Measurements from ENCODE around the gene FAM90A1. TPM values are rescaled to one million over a fixed set of nuclear protein-coding genes. Genes with fewer than 3 reads are reported as not detected.
A peak's percentile ranks its signal among the peaks of the same experiment; 100 is the strongest.
"Not testable (repeated sequence)": the region's sequence is repeated elsewhere in the genome, so short reads cannot be mapped to it uniquely, and the experiment has no call there.

FAM90A1 gene
- polyA plus RNA-seq, 10 donors, result 0.29 to 1.4 (median 0.75) TPM

DNA sequence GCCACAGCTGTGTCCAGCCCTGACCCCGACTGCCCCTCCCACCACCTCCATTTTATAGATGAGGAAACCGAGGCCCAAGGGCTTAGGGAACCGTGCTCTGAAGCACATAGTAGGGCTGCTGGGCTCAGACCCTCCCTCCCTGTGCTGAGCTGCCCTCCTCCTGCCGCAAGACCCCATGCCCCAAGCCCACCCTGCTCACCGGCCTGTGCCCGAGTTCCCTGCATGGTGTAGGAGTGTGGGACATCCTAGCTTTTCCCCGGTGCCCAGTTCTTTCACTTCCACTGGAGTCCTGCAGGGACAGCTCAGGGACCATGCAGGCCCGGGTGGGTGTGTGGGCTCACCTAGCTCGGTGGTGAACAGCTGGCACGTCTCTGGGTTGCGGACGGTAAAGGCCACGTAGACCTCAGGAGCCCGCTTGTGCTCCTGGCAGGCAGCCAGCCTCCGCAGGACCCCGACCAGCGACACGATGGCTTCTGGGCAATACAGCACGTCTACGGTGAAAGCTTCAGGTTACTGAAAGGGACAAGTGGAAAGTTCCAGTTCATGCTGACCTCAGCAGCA lies 6.6 kb upstream of the FAM90A1 start:
- DNase-seq, result not testable (repeated sequence)

DNA sequence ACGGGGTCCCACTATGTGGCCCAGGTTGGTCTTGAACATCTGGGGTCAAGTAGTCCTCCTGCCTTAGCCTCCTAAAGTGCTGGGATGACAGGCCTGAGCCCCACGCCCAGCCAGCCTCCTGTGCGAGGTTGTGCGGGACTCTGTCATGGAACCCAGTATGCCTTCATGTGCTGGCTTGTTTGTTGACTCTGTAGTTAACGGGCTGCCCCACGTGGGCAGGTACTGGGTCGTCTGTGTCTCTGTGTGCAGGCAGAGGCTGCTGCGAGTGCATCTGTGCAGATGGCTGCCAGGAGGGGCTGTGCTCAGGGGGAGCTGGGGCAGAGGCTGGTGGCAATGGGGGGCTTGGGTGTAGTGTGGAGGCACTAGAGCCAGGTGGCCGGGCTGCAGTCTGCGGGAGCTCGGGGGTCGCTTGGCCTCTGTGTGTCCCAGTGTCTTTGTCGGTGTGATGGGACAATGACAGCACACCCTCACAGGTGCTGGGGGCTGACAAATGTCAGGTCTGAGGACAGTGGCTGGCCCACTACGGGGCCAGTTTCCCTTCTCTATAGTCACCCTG lies 6.0 kb upstream of the FAM90A1 start:
- DNase-seq, result not testable (repeated sequence)

DNA sequence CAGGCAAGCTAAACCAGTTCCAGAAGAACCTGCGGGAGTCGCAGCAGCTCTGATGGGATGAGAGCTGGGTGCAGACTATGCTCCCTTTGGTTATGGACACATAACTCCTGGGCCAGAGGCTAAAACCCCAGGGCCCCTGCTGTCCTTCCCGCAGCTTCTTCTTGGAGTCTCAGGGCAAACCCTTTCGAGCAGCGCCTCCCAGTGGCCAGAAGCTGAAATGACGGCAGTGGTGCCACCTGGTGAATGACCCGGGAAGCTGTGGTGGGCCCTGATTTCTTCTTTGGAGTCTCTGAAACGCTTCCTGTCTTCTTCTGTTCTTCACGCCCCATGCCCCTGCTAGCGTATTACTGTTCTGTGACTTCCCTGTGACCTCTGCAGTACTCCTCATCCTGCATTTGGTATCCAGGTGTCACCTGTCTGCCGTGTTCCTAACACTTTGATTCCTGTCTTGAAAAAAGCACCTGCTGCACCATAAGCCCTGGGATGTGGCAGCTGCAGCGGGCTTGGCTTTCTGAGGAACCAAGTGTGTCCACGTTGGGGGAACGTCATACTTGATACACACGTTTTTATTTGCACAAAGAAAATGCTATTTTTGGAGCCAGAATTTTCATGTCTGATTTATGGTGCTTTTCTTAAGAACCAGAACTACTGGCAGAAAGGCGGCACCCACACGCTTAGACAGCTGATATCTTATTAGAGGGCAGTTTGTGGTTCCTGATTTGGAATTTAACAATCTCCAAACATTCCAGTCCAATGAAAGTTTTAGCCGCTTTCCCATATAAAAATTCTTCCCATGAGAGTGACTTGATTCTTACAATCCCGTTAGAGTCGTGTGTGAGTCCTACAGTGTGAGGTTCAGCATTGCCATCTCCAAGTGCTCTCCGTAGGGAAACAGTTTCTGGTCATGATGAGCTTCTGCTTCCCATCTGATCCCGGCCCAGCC lies 4.5 kb upstream of the FAM90A1 start:
- peak; percentile 11 to 41 (median 15) for DNase-seq

DNA sequence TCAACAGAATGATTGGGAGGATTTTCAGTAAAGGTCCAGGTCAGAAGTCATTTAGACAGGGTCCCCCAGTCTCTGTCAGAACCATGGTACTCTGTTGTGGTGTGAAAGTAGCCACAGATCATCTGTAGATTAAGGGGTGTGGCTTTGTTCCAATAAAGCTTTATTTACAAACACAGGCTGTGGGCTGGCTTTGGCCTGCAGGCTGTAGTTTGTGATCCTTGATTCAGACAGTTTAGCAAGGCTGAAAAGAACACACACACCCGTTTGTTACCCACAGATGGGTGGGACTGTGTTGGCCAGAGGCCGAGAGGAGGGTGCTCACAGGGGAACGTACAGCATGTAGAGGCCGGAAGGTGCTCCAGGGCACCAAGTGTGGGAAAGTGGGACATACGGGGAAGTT lies 3.6 kb upstream of the FAM90A1 start:
- not testable (repeated sequence) for DNase-seq

DNA sequence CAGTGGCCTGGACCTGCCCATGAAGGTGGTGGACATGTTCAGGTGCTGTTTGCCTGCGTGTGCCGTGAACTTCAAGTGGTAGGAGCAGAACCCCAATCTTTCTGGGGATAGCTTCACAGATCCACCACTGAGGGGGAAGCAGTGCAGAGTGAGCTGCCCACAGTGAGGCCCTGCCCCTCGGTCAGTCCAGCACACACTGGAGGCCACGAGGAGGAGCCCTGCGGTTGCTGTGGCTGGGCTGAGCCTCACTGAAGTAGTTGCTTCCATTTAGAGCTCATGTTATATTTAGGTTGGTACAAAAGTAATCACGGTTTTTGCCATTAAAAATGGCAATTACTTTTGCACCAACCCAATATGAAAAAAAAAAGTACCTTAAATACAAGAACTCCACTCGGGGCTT lies 2.1 kb upstream of the FAM90A1 start:
- DNase-seq, result not testable (repeated sequence)

DNA sequence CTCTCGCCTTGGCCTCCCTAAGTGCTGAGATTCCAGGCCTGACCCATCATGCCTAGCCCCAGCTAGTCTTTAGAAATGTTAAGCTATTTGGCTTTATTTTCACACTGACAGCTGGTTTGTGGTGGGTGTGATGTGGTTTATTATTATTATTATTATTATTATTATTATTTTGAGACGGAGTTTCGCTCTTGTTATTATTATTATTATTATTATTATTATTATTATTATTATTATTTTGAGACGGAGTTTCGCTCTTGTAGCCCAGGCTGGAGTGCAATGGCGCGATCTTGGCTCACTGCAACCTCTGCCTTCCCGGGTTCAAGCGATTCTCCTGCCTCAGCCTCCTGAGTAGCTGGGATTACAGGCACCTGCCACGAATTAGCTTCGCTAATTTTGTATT lies 1.2 kb upstream of the FAM90A1 start:
- DNase-seq, result not testable (repeated sequence)

DNA sequence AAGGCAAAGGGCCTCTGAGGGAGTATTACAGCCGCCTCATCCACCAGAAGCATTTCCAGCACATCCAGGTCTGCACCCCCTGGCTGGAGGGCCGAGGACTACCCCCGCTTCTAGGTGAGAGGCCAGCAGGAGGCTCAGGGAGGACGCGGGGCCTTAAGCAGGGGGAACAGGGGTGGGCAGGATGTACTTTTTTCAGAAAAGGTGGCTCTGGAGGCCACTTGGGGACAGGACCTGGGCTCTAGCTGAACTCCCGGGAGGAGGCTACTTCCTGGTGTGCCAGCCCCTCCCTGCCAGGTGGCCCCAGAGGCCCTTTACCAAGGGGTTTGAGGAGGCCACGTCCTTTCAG lies 287 bp upstream of the FAM90A1 start:
- not testable (repeated sequence) for DNase-seq

DNA sequence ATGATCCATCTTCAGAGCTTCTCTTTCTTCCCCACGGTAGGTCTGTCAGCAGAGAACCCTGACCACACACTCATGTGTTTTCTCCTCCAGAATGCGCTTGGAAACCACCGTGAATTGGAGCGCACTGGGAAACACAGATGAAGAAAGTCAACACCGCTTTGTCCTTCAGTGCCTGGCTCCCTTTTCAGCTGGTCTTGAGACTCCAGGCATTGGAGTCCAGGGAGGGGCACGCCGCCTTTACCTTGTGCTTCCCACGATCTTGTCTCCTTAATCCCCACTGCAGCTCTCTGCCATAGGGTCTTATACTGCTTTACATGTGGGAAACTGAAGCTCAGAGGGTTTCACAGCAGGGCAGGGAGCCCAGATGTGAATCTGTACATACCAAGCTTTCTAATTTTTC lies 1.1 kb downstream of the FAM90A1 start:
- no peak for DNase-seq

DNA sequence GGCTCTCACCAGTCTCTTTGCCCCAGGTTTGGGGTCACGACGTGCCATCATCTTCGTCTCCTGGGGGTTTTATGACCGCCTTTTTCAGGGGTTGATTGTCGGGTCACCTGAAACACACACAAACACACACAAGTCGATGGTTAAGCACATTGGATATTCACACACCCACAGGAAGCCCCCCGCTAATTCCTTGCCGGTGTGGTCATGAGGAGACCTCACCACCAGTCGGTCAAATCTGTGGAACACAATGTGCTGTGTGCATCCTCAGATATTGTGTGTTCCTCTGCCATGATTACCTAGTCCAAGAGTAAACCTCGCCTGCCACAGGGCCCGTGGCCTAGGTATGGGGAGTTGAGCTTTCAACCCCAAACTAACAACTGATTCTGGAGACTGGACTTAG lies 2.6 kb downstream of the FAM90A1 start:
- DNase-seq, result not testable (repeated sequence)

DNA sequence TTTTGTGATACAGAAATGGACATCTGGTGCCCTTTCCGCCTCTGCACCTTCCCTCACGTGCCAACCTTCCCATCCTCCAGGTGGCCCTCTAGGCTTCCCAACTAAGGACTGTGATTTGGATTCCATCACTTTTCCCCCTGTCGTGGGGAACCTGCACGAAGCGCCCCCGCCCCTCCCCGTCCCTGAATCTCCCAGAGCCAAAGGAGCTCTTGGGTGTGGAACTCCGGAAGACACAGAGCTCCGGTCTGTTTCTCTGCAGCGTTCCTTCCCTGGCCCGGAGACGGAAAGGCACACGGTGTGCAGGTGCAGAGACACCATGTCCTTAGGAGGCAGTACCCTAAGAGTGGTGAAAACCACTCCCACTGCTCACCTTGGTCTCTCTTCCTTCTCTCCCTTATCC lies 3.8 kb downstream of the FAM90A1 start:
- DNase-seq, result not testable (repeated sequence)

DNA sequence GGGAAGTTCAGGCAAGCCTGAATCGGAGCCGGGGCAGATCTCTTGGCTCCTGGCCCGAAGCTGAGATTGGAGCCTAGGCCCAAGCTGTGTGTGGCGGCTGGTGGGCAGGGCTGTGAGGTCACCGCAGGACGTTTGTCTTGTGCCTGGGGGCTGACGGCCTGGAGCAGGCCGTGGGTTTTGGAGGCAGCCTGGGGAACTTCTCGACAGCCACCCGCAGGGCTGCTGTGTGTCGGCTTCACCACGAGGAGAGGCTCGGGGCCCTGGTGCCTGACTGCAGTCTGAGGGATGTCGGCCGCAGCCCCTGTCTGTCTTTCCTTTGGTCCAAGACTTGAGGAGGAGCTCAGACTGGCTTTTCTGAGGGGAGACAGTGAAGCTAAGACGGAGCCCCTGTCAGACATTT lies 5.1 kb downstream of the FAM90A1 start:
- DNase-seq, result not testable (repeated sequence)

DNA sequence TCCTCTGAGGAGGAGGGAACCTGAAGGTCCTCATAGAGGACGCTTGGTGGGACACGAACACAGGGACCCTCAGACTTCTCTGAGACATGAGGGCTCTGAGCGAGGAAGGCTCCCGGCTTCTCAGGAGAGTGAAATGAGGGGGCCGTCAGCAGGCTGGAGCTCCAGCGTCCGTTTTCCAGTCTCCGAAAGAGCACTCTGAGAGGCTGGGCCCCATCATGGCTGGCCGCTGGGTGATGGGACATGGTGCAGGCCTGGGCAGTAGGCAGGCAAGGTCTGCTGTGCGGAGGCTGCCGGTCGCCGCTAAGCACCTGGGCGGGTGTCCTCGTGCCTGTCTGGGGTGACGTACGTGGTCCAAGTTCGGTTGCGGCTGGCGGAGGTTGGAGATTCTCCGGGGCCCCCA lies 5.6 kb downstream of the FAM90A1 start:
- not testable (repeated sequence) for DNase-seq

DNA sequence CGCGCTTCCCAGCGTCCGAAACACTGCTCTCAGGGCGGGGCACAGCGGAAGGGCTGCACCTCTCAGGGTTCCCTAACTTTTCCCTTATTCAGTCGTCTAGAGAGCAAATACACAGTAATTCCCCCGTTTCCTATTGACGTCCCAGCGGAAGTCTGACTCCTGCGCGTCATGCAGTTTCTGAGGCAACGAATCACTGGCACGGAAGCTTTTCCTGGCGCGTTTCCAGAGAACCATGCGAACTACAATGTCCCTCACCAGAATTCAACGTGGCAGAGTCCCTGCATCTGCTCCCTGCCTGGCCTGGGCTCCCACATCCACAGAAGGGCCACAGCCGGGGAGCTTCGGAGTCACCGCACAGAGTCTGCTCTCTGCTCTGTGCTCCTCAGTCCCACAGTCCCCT lies 6.0 kb downstream of the FAM90A1 start:
- not testable (repeated sequence) for DNase-seq

DNA sequence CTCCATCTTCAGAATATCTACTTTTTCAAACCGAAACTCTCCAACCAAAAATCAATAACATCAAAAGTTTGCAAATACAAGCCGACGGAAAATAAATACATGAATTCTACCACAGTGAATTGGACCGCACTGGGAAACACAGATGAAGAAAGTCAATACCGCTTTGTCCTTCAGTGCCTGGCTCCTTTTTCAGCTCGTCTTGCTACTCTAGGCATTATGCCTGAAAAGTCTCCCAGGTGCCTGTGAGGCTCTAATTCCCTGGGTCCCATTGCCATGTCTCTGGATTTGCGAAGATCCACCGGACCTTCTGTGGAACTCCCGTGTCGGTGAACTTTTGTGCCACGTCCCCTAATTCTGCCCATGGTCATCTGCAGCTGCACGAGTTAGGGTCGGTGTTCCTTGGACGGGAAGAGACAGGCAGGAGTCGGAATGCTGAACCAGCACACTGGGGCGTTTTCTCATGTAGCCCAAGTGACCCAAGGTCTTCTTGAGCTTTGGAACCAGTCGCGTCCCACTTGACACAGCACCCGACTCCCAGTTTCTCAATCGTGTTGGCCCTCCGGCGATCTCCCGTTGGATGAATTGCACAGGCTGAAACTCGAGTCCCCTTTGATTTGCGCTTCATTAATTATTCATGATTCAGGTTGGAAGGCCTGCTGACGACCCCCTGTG lies 8.6 kb downstream of the FAM90A1 start:
- not testable (repeated sequence) for DNase-seq

DNA sequence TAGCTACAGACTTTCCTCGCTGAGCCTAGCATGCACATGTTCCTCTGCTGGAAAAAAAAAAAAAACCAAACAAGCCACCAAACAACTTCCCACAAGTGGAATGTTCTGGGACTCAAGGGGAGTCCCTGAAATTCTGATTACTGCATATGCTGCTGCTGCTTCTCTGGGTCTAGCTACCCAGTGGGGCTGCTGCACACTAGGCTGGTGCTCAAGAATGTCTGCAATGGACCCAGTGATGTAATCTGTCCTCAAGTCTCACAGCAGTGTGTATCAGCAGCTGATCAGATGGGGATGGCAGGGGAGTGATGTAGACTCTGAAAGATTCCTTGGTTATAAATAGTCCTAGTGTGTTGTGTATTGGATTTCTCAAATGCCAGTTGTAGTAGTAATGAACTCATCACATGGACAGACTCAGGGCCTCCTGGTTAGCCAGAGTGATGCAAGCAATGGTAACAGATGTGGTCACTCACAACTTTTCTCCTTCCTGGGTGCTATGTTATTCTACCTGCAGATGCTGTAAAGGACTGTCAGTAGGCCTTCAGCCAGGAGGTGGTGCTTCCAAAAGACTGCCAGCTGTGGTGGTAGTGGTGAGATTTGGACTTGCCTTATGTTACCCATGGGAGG lies 29.6 kb downstream of the FAM90A1 start:
- peak in 2 of 3 donors; percentile 4 to 64 for DNase-seq

DNA sequence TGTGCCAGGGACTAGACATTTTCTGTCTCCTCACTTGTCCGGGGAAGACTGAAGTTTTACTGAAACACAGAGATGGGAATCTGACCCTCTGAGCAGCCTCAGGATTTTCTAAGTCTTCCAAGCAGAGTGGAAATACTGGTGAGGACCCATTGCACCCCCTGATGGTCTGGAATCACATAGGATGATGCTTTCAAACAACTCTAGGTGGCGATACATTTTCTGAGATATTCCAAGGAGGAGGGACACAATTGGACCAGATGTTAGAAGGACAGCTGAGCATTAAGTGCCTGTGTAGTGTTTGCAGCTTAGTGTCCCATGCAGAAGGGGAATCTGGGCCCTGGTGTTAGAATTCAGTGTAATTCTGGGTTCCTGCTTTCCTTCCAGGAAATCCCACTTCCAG lies 39.3 kb downstream of the FAM90A1 start:
- not testable (repeated sequence) for DNase-seq

DNA sequence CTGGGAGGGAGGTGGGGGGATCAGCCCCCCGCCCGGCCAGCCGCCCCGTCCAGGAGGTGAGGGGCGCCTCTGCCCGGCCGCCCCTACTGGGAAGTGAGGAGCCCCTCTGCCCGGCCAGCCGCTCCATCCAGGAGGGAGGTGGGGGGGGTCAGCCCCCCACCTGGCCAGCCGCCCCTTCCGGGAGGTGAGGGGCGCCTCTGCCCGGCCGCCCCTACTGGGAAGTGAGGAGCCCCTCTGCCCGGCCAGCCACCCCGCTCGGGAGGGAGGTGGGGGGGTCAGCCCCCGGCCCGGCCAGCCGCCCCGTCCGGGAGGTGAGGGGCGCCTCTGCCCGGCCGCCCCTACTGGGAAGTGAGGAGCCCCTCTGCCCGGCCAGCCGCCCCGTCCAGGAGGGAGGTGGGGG lies 43.2 kb downstream of the FAM90A1 start:
- DNase-seq, result not testable (repeated sequence)

DNA sequence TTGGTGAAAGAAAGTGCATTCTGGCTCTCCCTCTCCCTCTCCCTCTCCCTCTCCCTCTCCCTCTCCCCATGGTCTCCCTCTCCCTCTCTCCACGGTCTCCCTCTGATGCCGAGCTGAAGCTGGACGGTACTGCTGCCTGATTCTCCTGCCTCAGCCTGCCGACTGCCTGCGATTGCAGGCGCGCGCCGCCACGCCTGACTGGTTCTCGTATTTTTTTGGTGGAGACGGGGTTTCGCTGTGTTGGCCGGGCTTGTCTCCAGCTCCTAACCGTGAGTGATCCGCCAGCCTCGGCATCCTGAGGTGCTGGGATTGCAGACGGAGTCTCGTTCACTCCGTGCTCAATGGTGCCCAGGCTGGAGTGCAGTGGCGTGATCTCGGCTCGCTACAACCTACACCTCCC lies 44.1 kb downstream of the FAM90A1 start:
- not testable (repeated sequence) for DNase-seq

DNA sequence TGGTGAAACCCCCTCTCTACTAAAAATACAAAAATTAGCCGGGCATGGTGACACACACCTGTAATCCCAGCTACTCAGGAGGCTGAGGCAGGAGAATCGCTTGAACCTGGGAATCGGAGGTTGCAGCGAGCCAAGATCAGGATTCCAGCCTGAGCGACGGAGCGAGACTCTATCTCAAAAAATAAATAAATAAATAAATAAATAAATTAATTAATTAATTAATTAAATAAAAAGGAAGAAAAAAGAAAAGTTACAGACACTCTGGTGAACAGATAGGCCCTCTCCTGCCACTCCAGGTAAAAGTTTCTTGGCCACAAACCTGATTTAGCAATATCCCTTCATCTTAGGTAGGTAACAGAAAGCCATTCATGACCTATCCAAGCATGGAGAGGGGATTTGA lies 44.5 kb downstream of the FAM90A1 start:
- not testable (repeated sequence) for DNase-seq

DNA sequence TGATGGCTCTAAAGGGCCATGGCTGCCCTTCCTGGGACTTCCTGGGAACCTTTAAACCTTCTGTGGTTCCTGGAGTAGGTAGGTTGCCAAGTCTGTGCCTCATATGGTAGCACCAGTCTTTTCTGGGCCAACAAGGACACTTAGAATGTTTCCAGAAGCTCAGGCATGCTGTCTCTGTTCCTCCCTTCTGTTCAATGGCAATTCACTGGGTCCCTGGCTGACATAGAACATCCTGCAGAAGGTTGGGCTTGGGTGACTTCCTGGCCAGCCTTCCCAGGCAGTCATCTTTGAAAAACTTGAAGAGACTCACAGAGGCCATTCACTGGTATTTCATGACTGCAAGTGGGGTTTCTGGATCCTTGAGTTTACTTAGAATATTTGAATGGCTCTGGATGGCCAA lies 46.1 kb downstream of the FAM90A1 start:
- not testable (repeated sequence) for DNase-seq

DNA sequence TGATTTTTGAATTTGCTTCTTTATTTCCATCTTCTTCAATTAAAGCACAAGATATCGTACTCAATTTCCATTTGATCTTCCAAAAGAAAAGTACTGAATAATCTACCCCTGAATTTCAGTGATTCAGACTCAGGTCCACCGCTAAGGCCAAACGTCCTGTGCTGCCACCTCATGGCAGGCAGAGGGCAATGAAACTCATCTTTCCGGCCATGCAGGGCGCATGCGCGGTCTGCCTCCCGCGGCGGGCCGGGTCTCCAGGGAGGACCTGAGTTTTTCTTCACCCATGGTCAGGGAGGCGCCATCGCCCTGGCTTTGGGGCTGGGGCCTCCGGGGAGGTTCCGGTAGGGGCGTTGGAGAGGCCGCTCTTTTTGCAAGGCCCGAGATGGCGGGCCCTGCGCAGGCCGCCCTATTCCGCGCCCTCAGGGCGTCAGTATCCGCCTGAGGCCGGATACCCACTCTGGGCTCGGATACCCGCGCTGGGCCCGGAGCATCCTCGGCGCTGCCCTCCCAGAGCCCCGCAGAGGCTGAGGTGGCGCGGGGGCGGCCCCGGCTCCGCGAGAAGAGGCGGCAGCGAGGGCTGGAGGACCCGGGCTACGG lies 47.3 kb downstream of the FAM90A1 start:
- peak; percentile 41 to 82 (median 62) for DNase-seq
